GM19238 (cell line): ENCODE measurements around the gene RNF26.

Experiments used
- DNase-seq: peaks from one replicate; pipeline ENCODE4 v3.0.0; 2011; ENCODE audit warnings: low spot score; ENCODE audit not compliant: insufficient read length

Gene RNF26

DNA sequence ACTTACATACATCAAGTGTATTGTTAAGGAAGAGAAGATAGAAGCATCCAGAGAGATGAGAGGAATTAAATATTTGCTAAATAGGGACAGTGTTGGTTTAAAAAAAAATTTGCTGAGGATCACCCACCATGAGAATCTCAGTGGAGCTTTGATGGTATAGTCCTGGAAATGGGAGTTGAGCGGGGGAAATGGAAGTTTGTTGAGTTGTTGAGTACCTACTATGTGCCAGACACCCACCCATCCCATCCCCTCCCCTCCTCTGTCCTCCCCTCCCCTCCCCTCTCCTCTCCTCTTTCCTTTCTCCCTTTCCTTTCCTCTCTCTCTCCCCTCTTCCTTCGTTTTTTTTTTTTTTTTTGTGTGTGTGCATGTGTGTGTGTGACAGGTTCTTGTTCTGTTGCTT, 16.9 kb downstream of the RNF26 start:
- no peak for DNase-seq

GRCh38 chr11:119352857-119353260, 18.5 kb downstream of the RNF26 start:
- no peak for DNase-seq

DNA sequence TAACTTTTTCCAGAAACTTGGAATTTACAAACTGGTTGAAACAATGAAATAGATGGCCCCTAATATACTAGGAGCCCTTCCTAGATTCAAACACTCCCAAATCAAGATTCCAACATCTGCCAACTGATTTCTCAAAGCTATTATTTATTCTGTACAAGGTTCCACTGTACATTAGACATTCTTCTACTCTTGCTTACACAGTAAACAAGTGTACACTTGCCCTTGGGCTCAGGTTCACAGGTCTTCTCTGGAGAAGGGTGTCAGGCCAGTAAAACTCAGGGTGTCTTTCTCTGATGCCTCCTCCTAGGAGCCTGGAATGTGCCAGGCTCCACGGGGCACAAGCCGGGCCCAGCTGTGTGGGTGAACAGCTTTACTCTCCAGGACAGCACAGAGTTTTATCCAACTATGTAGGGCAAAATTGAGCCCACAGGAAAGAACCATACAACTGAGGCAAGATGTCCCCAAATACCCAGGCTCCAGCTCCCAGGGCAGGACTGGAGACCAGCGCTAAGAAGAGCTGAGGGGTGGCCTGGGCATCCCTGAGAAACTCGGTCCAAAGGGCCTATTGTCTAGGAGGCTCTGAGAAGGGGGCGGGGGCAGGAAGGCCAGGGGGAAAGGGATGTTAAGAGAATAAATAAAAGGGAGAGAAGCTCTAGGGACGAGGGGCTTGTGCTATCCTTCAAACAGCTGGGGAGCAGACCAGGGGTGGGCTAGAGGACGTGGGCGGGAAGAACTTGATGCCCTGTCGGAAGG, 20.9 kb downstream of the RNF26 start:
- no peak for DNase-seq

GRCh38 chr11:119356349-119357031, 22.2 kb downstream of the RNF26 start:
- DNase-seq, result peak; percentile 86

GRCh38 chr11:119357074-119357473, 22.7 kb downstream of the RNF26 start:
- no peak for DNase-seq

DNA sequence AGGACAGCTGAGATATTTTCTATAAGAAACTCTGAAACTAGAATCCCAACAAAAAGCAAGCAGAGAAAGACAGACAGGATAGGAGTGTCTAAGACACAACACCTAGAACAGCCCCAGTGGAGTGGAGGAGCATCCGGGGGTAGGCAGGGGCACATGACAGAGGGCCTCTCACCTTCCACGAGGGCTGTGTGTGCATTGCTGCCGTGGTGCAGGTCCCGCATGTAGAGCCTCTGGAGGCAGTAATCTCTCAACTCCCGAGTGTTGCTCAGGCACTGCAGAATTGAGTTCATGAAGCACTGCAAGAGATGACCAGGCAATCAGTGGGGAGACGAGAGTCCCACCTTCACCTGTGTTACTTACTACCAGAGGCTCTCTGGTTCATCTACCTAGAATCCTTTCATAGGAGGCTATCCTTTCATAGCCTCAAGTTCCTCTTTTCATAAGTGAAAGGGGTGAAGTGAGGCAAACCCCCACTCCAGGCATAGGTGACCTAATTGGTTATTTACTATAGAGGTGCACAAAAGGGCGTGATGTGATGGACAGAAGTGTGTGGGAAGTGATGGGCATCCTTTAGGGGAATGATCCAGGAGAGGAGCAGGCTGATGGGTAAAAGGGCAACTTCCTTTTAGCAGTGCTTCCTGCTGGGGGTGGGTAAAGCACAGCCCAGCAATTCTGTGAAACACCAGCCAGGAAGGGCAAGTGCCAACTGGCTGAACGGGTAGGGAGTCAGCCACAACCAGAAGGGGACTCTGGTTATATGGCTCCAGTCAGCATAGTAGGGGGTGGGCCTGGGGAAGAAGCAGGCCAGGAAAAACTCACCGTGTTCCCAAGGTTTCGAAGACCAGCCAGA, 25.3 kb downstream of the RNF26 start:
- DNase-seq, result no peak

DNA sequence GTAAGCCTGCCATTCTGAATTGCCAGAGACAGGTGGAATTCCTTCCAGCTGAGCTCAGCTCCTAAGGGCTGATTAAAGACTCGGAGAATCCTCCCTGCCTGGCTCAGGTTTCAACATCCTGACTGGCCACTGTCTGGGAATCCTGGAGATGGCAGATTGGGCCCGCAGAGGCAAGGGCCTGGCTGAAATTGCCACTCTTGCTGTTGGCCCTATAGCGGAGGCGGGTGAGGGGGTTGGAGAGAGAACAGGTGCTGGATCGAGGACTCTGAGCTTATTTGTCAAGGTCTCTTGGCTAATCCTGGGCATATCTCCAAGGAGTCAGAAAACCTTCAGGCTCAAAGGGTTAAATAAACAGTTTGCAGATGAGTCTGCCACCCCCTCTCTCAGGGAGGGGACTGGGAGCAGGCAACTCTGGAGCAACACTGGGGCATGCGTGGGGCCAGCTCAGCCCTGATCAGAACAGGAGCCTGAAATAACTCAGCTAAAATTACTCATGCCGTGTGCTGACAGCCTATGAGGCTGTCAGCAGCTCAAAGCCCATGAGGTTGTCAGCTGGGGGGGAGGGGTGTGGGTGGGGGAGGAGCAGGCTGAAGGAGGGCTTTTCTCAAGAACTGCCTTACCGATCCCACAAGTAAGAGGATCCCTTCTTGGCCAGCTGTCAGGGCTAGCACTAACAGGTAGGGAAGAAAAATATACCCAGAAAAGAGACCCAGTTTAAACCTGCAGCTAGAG, 26.9 kb downstream of the RNF26 start:
- no peak for DNase-seq

DNA sequence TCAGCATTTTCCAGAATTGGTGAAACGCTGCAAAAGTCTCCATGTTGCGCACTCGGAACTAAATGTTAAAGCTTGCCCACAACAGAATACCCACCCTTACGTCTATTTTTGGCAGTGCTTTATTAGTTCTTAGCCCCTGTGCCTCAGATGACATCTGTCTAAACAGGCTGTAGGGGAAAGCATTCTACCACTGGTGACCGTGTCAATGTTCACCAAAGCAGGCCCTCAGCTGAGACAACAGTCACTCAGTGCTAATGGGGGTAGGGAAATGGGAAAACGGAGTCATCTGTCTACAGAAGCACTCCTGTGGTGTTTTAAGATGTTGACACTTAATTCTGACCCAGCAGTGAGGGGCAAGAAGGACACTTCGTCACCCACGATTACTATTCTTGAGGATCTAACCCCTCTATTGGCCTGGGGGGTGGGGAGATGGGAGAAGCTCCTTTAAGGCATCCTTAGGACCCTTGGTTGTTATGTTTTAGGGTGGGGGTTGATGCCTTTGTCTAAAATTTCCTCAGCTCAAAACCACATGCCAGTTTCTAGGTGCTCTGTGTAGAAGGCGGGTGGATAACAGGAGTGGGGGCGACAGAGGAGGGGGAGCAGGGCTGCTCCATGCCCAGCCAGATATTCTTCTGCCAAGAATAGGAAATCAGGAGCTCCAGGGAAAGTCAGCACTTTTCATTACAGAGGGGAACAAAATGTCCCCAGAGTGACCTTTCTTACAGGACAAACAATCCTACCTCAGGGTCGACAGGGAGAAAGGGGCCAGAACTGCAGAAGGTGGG, 27.8 kb downstream of the RNF26 start:
- DNase-seq, result no peak

- no peak for DNase-seq
These were observed 28.4 kb downstream of the RNF26 start for GRCh38 chr11:119362741-119363080.

GRCh38 chr11:119363081-119363850, 28.9 kb downstream of the RNF26 start:
- no peak for DNase-seq

- DNase-seq, result peak; percentile 67
These were observed 29.7 kb downstream of the RNF26 start for GRCh38 chr11:119363851-119364590.

DNA sequence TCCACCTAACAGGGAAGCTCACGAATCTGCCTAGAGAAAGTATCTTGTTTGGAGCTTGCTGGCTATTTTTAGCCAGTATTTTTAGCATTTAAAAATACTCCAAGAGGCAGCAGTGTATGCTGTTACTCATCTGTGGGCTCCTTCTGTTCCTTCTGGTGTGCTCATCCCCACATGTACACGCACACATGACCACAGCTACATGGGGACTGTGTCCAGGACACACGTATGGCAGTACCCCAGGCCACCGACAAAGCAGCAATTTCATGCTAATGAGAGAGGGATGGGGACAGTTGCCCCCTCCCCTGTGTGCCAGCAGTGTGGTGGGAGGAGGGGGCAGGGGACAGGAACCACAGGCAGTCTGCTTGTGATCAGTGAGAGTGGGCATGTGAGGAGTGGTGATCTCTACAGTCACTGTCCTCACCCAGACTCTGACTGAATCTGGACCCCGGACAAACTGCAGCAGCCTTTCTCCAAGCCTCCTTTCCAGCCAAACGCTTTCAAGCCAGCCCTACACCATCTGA, 30.8 kb downstream of the RNF26 start:
- no peak for DNase-seq

DNA sequence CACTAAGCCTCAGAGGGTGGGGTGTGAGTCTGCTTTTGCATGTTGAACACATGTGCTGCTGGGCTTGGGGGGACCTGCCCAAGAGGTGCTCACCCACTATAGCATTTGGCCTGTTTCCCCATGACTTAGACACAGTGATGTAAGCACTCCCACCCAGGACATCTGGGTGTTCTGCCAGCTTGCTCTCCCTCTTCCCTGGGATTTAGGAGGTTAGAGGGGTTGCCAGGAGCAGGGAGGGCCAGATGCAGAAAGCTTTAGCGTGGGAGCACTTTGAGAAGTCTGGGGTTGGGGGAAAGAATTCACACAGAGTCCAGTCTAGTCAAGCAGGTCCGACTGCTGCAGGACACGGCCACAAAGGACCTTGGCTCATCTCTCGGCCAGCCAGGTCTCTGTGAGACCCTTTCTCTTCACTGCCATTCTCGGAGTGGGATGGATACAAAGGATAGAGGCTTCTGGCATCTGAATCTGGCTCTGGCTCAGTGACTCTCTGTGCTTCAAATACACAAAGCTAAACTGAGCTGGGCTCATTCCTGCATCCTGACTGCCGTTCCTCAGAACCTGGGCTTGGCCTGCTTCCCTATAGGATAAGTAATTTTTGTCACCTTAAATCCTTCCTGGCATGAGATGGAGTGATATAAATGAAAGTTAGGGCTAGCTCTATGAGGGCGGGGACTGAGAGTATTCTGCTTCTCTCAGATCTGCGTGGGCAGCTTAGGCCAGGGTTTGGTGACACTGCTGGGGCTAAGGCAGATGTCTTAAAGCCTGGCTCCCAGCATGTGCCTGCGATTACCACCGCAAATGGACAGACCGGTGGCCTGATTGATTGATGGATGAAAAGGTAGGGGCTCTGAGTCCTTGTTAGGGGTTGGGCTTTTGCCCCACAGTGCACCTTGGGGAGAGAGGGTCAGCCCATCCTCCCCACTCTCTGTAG, 32.6 kb downstream of the RNF26 start:
- DNase-seq, result no peak

- no peak for DNase-seq
These were observed 33.4 kb downstream of the RNF26 start for GRCh38 chr11:119367661-119368120.

DNA sequence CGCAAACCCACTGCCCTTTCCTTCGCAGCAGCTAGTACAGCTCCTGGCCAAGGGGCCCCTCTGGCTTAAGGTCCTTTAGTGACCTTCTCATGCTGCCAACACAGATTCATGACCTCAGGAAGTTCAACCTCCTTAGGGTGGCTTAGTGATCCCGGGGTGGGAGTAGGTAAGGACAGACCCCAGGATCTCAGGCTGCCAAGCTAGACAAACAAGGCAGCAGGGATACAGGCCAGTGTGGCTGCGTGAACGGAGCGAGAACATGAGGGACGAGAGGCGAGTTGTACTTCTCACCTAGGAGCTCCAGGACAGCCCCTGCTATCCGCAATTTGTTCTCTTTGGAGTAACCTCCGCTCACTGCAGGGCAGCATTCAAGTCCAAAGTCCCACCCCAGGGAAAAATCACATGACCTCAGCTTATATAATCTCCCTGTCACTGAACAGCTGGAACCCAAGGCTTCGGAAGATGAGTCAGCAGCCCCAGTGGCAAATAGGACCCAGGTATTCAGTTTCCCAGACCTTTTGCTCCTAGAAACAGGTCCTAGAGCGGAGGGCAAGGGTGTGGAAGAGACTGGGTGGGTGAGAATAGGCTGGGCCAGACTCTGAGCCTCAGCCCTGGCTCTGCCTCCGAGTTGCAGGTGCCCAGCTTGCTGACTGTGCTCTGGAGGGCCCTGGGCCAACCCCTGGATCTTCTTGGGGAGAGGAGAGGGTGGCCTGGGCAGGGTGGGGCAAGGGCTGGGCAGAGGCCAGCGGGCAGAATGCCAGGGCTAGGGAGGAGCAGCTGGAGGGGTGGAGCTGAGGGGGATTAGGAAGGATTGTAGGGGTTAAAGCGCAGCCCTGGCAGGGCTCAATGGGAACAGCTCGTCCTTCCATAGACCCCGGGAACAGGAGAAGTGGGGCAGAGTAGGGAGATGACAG, 34.1 kb downstream of the RNF26 start:
- DNase-seq, result no peak

DNA sequence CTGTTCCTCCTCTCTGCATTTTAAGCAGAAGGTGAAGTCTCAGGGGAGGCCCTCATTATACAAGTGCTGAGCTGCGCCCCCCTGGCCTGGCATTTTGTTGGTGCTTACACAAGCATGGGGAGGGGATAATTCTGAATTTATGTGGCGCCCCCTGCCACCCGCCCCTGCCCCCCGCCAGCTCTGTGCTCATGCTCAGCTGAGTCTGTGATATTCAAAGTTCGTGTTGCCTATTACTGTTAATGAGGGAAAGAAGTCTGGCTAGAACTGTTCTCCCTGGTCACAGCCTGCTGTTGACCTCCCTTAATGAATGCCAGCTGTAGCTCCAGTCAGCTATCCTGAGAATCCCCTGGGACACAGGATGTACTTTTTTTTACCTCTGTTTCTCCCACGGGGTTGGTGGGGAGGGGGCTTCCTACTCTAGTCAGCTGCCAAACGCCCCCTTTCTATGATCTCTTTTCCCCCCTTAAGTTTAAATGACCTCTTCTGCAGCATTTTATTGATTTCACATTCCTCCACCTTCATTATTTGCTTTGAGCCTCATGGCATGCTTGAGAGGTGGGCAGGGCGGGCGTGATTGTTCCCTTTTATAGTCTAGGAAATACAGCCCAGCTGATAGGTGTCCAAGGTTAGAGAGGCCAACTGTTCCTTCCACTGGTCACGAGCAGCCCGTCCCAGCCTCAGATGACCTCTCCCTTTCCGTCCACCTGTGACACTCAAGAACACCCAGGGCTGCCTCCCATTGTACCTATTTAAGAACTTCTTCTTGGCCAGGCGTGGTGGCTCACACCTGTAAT, 35.0 kb downstream of the RNF26 start:
- no peak for DNase-seq
